NCI-H2227 treated with DMSO at 0.1 percent for 48 hours (cell line): ENCODE results near the gene ALDH16A1.
"Not testable (repeated sequence)": the region's sequence is repeated elsewhere in the genome, so short reads cannot be mapped to it uniquely, and the experiment has no call there.

ENCODE experiments used
- DNase-seq: peaks from one replicate; lab custom pipeline; 2025; lab: John Stamatoyannopoulos, UW

ALDH16A1 gene

DNA sequence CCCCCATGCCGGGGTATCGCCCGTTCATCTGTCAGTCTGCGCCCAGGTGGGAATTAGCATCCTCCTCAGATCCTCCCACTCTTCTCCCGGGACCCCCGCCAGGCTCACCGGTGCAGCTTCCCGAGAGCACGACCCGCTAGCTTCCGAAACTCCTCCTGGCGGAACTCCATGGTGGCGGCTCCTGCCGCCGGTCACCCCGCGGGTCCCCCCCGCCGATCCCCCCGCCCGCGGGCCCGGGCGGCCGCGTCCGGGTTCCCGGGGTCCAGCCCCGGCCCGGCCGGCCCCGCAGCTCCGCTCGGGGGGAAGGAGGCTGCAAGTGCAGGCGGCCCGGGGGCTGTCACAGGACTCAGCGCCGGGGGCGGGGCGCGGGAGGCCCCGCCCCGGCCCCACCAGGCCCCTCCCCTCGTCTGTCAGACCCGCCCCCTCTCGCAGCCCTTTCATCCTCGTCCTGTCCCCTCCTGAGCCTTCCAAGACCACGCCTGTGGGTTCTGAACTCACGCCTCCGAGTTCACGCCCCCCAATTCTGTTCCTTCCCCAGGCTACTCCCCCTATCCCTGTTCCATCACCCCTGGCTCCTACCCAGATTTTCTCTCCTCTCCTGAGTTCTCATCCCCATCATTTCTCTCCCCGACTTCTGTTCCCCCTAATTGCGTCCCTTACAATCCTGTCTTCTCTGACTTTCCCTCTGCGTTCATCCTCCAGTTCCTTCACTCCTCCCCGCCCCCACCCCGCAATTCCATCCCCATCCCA, 11.6 kb upstream of the ALDH16A1 start, which contains the start of gene SLC17A7:
SLC17A7 (minus strand) TSS at position 318 of the 750 bp plus-strand sequence; CDS start at position 170, 148 bp downstream.
- peak; percentile 20 for DNase-seq

- DNase-seq = no peak
These were observed 11.1 kb upstream of the ALDH16A1 start for GRCh38 chr19:49441960-49442350.

DNA sequence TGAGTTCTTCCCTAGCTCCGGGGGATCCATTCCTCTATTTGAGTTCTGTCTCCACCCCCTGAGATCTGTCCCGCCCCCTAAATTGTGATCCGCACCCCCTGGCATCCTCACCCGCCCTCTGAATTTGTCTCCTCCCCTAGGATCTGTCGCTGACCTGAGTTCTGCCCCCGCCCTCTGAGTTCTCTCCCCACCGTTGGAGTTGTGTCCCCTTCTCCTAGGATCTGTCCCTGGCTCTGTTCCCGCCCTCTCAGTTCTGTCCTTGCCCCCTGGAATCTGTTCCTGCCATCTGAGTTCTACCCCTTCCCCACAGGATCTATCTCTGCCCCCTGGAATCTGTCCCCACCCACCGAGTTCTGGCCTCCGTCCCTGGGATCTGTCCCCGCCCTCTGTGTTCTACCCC, 10.7 kb upstream of the ALDH16A1 start:
- no peak for DNase-seq

- DNase-seq = peak; percentile 48
These were observed 10.2 kb upstream of the ALDH16A1 start for GRCh38 chr19:49442771-49443365.

DNA sequence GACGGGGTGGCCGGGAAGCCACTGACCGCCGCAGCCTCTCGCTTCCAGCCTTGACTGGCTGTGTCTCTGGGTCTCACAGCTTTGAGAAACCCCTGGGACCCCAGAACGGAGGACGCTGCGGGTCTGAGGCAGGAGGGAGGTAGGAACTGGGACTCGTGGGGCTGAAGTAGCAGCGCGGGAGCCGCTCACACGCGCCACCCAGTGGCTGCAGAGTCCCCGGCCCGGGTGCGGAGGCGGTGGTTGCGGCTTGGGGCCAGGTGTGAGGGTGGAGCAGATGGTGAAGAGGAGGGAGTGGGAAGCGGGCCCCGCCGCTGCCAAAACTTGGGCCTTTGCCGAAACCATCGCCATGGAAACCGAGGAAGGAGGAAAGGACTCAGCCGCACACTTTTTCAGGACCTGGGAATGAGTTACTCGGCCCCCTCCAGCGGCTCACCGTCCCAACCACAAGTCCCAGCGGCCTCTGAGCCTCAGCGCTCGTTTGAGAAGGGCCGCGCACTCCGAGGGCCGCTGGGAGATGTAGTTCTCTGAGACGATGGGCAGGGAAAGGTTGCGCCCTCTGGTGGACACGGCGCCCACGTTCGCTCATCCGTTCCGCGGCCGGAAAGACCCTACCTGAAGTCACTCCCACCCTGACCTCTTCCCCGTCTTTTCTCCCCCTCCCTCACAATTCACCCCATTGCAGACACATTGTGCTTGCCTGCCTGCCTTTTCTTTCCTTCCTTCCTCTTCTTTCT, 9.5 kb upstream of the ALDH16A1 start:
- peak; percentile 83 for DNase-seq

GRCh38 chr19:49444100-49444700, 8.8 kb upstream of the ALDH16A1 start:
- not testable (repeated sequence) for DNase-seq

DNA sequence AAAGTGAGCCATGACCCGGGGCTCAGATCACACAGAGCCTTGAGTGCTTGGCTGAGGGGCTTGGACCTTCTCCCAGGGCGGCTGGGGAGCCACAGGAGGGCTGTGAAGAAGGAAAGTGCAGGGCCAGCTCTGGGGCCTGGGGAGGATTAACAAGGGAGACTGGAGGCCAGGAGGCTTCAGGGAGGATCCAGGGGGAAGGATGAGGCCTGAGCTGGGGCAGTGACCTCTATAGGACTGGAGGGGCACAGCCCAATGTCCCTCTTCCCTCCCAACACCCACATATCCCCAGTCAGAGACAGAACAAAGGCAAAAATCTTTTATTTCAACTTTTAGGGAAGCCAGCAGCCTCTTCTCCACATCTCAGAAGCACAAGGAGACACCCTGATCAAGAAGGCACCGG, 7.0 kb upstream of the ALDH16A1 start:
- DNase-seq = no peak

GRCh38 chr19:49447485-49448431, 5.3 kb upstream of the ALDH16A1 start:
- no peak for DNase-seq

DNA sequence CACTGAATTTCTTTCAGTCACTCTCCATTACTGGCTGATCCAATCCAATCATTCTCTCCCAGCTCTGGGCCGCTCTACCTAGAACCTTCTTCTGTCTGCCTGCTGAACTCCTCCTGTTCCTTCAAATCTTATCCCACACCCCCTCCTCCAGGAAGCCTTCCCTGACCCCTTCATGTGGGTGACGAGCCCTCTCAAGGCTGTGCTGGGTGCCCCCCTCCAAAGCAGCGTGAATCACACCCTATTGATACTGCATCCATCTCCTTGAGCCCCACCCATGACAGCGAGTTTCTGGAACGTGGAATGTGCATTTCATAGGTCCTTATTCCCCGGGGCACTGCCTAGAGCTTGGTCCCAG, 4.6 kb upstream of the ALDH16A1 start:
- DNase-seq = no peak

DNA sequence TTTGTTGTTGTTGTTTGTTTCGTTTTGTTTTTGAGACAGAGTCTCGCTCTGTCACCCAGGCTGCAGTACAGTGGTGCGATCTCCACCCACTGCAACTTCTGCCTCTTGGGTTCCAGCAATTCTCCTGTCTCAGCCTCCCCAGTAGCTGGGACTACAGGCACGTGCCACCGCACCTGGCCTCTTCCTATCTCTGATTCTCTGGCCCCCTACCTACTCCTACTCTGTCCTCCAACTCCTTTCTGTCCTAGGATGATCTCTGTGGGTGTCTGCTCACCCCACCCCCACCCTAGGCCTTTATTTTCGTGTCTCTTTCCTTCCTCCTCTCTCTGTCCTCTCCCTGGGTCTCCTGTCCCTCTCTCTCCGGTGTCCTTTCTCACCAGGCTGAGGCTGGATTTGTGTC, 2.6 kb upstream of the ALDH16A1 start:
- DNase-seq = no peak

DNA sequence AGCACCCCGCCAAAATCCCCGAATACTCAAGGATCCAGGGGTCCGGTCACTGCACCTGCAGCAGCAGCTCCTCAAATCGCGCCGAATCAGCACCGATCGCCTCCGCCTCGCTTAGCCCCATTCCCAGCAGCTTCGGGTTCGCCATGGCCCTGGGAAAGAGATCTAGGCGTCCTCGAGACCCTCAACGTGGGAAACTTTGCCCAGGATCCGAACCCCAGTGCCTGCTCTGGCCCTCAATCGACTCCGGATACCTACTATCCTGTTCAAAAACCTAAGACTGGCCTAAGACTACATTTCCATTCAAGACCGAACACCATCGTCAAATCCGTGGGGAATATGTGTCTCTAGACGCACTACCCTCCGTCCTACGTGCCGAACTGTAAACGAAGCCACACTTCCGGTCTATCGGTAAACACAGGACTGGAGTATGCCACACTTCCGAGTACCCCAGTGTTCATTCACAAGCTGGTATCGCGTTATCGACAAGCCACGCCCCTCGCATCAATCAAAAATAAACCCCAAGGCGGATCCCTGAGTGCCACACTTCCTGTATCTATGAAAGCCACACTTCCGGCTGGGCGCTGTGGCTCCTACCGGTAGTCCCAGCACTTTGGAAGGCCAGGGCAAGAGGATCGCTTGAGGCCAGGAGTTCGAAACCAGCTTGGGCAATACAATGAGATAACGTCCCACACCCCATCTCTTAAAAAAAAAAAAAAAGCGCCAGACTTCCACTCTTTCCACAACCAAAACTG, 1.4 kb upstream of the ALDH16A1 start, which contains the start of gene PIH1D1:
PIH1D1 (minus strand) TSS at position 385 of the 752 bp plus-strand sequence; CDS start at position 145, 240 bp downstream.
- DNase-seq = peak; percentile 94

DNA sequence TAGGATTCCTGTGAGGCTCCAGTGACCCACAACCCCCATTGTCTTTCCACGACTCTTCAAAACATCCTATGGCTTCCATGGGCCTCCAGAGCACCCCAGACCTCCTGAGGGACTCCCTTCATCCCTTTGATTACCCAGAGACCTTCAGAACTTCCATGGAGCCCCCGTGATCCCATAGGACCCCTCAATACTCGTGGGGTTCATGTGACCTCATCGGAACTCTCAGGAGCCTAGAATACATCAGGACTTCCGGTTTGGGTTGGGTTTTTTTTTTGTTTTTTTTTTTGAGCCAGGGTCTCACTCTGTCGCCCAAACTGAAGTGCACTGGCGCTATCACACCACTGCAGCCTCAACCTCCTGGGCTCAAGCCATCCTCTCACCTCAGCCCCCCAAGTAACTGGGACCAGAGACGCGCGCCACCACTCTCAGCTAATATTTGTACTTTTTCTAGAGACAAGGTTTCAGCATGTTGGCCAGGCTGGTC, 774 bp downstream of the ALDH16A1 start:
- DNase-seq = no peak

DNA sequence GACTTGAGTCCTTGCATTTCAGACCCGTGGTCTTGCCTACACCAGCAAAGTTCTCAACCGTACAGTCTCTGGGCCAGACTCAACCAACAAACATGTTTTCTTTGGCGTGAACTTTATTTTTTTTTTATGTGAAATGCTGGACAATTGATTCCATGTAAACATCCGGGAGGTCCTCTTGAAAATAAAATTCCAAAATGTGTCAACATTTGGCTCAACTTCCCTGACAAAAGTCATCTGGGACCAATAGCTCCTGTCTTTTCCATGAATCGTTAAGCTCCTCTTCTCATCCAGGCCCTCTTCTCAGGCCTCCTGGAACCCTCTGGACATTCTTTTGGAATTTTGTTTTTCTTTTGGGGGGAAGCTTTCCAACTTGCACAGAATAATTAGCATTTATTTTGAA, 2.7 kb downstream of the ALDH16A1 start:
- DNase-seq = no peak

DNA sequence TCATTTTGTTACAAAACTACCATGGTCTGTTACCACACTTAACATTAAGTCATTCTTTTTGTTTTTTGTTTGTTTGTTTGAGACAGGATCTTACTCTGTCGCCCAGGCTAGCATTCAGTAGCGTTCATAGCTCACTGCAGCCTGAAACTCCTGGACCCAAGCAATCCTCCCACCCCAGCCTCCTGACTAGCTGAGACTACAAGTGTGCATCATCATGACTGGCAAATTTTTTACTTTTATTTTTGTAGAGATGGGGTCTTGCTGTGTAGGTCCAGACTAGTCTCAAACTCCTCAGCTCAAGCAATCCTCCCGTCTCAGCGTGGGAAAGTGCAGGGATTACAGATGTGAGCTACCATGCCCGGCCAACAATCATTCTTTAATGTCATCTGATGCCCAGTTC, 3.3 kb downstream of the ALDH16A1 start:
- no peak for DNase-seq

- DNase-seq = no peak
These were observed 5.5 kb downstream of the ALDH16A1 start for GRCh38 chr19:49458567-49458903.

- no peak for DNase-seq
These were observed 6.4 kb downstream of the ALDH16A1 start for GRCh38 chr19:49459388-49459787.

GRCh38 chr19:49461130-49461529, 8.1 kb downstream of the ALDH16A1 start:
- DNase-seq = not testable (repeated sequence)

- no peak for DNase-seq
These were observed 8.6 kb downstream of the ALDH16A1 start for GRCh38 chr19:49461656-49462055.

DNA sequence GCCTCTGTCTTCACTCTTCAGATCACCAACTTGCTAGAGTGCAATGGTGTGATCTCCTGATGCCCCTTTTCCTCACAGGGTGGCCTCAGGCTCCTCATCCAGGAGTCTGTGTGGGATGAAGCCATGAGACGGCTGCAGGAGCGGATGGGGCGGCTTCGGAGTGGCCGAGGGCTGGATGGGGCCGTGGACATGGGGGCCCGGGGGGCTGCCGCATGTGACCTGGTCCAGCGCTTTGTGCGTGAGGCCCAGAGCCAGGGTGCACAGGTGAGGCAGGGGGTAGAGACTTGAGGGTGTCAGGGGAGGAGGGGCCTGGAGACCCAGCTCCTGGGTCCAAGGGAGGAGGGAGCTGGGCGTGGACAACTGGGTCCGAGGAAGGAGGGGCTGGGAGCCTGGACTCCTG, 9.5 kb downstream of the ALDH16A1 start:
- no peak for DNase-seq

DNA sequence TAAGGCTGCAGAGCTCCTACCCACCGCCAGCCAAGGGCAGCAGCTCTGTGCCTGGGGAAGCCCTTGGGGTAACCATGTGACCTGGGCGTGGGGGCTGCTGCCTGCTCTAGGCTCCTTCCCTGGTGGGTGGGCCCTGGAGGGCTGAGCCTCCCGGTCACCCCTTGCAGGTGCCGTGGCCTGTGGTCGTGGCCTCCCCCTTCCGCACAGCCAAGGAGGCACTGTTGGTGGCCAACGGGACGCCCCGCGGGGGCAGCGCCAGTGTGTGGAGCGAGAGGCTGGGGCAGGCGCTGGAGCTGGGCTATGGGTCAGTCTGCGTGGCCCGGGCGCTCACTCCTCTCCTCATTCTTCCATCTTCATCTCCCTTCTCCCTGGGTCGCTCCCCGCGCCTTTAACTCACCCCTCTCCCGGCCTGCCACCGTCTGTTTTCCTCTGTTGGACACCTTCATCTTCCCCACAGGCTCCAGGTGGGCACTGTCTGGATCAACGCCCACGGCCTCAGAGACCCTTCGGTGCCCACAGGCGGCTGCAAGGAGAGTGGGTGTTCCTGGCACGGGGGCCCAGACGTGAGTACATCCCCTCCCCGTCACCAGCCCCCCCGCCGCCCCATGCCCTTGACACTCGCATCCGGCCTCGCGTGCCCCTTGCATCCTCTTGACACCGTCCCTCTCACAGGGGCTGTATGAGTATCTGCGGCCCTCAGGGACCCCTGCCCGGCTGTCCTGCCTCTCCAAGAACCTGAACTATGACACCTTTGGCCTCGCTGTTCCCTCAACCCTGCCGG, 11.1 kb downstream of the ALDH16A1 start:
- DNase-seq = no peak
